Fibroblast of lung (primary cell): ENCODE data around the gene ALDOA. TPM values are rescaled to one million over a fixed set of nuclear protein-coding genes. Genes with fewer than 3 reads are reported as not detected.
A peak's percentile ranks its signal among the peaks of the same experiment; 100 is the strongest.

Experiments used
- DNase-seq, 2 donors: peaks; one replicate each; pipeline versions ENCODE4 v3.0.0 to v3.0.0-alpha.2; 2010; ENCODE audit warnings: low read depth in 2 of 2
- H2AFZ ChIP-seq: 2 replicates; pipeline ENCODE4 v1.5.1; 2012; ENCODE audit warnings: low read length, control low read depth, inconsistent platforms
- H3K27ac ChIP-seq: 2 replicates; pipeline ENCODE4 v1.5.1; 2011; ENCODE audit warnings: low read length, control low read depth; ENCODE audit not compliant: insufficient read depth
- H3K27me3 ChIP-seq: 2 replicates; pipeline ENCODE4 v1.5.1; 2011; ENCODE audit warnings: mild to moderate bottlenecking, low read length; ENCODE audit not compliant: control insufficient read depth, insufficient read depth
- H3K36me3 ChIP-seq: 2 replicates; pipeline ENCODE4 v1.5.1; 2011; ENCODE audit warnings: low read length; ENCODE audit not compliant: control insufficient read depth, insufficient read depth
- H3K4me1 ChIP-seq: 2 replicates; pipeline ENCODE4 v1.5.1; 2011; ENCODE audit warnings: low read length; ENCODE audit not compliant: control insufficient read depth, insufficient read depth; ENCODE audit errors: extremely low read depth
- H3K4me2 ChIP-seq: 2 replicates; pipeline ENCODE4 v1.5.1; 2011; ENCODE audit warnings: low read length, control low read depth; ENCODE audit not compliant: insufficient read depth; ENCODE audit errors: extremely low read depth
- H3K4me3 ChIP-seq, 4 experiments: fragments of 200-600 bp in 1 of 4; sonication (generic) in 1 of 4; replicated peaks in 1 of 4; 2 replicates each; pipeline ENCODE4 v1.5.1; 2011 to 2016; ENCODE audit warnings: low read length in 4 of 4, low read depth in 3 of 4, mild to moderate bottlenecking in 3 of 4, control low read depth in 2 of 4, inconsistent platforms in 1 of 4, mixed read lengths in 1 of 4; ENCODE audit not compliant: insufficient read depth in 1 of 4; ENCODE audit errors: control extremely low read depth in 1 of 4
- H3K79me2 ChIP-seq: 2 replicates; pipeline ENCODE4 v1.5.1; 2012; ENCODE audit warnings: mild to moderate bottlenecking, low read length, inconsistent platforms; ENCODE audit not compliant: control insufficient read depth, insufficient read depth
- H3K9ac ChIP-seq: 2 replicates; pipeline ENCODE4 v1.5.1; 2011; ENCODE audit warnings: mild to moderate bottlenecking, low read length, control low read depth; ENCODE audit not compliant: insufficient read depth
- H3K9me3 ChIP-seq: 2 replicates; pipeline ENCODE4 v1.5.1; 2012; ENCODE audit warnings: low read depth, low read length; ENCODE audit not compliant: control insufficient read depth, insufficient read depth
- H4K20me1 ChIP-seq: 2 replicates; pipeline ENCODE4 v1.5.1; 2011; ENCODE audit warnings: low read length; ENCODE audit not compliant: control insufficient read depth, insufficient read depth; ENCODE audit errors: extremely low read depth
- EZH2 ChIP-seq: IDR thresholded peaks from 2 replicates; pipeline ENCODE4 v1.5.1; 2012; ENCODE audit warnings: low read length, control low read depth, mild to moderate bottlenecking; ENCODE audit errors: missing control alignments
- polyA plus RNA-seq, 2 donors: library from polyadenylated mRNA; depleted of rRNA in 1 of 2; stranded (reverse) in 1 of 2; unstranded in 1 of 2; fragments of >200 nt; gene quantifications; 2 replicates each; pipeline ENCODE4 v1.2.1, GENCODE V29; 2011 to 2012; ENCODE audit warnings: missing spikeins in 1 of 2
- total RNA-seq: library from RNA; depleted of rRNA; stranded (reverse); fragments of >200 nt; gene quantifications from 2 replicates; pipeline ENCODE4 v1.2.1, GENCODE V29; 2014
- TF ChIP-seq, protein P1 (sequence below), 2 donors: IDR thresholded peaks in 1 of 2; conservative IDR thresholded peaks in 1 of 2; 1 replicate in 1 of 2; 2 replicates in 1 of 2; pipeline ENCODE4 v1.5.1; 2011 to 2012; ENCODE audit warnings: low read length in 2 of 2, control low read depth in 1 of 2, inconsistent platforms in 1 of 2, low read depth in 1 of 2, mild to moderate bottlenecking in 1 of 2

ALDOA gene
- total and polyA plus RNA-seq, 2 donors (not counting 1 experiment from before 2014, with no cell fraction given): 474 to 1,066 TPM

DNA sequence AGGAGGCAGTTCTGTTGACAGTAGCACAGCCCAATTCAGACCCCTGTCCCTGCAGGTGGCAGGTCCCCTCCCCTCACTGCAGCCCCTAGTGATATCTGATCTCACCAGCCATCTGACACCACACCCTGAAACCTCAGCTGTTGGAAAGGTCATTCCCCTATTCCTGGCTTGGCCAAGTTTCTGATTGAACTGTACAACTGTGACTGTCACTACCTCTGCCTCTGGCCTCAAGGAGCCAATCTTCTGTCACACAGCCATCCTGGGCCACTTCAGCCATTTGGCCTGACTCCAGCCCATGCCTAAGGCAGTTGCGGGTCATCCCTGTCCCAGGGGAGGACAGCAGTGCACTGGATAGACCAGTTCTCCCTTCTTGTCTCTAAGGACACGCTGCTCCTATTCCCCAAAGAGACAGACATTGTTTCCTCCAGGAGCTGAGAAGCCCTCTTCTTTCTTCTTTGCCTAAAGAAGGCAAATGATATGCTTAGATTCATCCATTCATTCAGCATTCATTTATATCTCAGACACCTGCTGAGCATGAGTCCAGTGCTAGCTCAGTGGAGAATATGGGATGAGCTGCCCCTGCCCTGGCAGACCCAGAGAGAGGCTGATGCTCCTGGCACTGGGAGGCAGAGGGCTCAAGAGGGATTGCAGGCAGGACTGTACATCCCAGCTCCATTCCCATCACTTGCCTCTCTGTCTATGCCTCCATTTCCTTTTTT lies 4.6 kb upstream of the ALDOA start:
- TF ChIP-seq, protein P1, sequence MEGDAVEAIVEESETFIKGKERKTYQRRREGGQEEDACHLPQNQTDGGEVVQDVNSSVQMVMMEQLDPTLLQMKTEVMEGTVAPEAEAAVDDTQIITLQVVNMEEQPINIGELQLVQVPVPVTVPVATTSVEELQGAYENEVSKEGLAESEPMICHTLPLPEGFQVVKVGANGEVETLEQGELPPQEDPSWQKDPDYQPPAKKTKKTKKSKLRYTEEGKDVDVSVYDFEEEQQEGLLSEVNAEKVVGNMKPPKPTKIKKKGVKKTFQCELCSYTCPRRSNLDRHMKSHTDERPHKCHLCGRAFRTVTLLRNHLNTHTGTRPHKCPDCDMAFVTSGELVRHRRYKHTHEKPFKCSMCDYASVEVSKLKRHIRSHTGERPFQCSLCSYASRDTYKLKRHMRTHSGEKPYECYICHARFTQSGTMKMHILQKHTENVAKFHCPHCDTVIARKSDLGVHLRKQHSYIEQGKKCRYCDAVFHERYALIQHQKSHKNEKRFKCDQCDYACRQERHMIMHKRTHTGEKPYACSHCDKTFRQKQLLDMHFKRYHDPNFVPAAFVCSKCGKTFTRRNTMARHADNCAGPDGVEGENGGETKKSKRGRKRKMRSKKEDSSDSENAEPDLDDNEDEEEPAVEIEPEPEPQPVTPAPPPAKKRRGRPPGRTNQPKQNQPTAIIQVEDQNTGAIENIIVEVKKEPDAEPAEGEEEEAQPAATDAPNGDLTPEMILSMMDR (conservative IDR thresholded peaks at IDR 0.05 in 1 of 2, IDR thresholded peaks at IDR 0.05 in 1 of 2; ENCODE audit: low read depth in 1 of 2, low read length in 2 of 2): no peak
- TF ChIP-seq EZH2: no peak
- Histone ChIP-seq H3K4me3 (no peak overlapping the region), H3K4me2 (no peak overlapping the region), H3K27me3 (no peaks in the 10 kb centered on the region), H3K79me2 (peaks cover 4% of the 10 kb centered on the region), H4K20me1 (no peaks in the 10 kb centered on the region), H3K4me1 (peaks cover 16% of the 10 kb centered on the region), H3K9ac (no peak overlapping the region), H3K9me3 (no peaks in the 10 kb centered on the region), H2AFZ (no peak overlapping the region), H3K36me3 (no peaks in the 10 kb centered on the region), H3K27ac (no peak overlapping the region)
- DNase-seq: no peak

DNA sequence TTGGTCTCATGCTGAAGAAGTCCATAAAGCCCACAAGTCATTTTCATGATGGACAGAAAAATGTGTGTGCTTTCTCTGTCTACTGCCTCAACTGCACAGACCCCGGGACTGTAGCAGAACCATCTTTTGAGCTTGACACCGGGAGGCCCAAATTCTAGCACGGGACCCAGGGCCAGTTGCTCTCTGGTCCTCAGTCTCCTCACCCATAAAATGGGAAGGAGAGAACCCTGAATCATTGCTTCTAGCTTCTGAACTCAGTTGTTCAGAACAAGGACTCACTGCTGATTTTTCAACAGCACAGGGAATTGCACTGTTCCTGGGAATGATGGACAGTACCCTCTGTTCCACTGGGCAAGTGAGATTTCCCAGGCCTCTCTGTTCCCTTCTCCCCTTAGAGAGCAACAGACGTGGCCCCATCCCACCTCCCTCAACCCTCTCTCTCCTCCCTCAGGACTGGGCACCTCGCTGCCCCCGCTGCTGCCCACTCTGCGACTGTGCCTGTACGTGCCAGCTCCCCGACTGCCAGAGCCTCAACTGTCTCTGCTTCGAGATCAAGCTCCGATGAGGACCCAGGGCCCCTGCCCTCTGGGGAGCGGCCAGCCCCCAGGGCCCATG lies 2.2 kb upstream of the ALDOA start:
- H3K9ac ChIP-seq: peak overlapping the region; percentile 98
- DNase-seq: no peak
- peaks cover 27% of the 10 kb centered on the region for H3K79me2 ChIP-seq
- peak overlapping the region; percentile 74 for H2AFZ ChIP-seq
- H3K4me1 ChIP-seq: peaks cover 22% of the 10 kb centered on the region
- peak overlapping the region in 1 of 4 experiments; percentile 56 for H3K4me3 ChIP-seq
- H3K27me3 ChIP-seq: no peaks in the 10 kb centered on the region
- H3K36me3 ChIP-seq: peaks cover 11% of the 10 kb centered on the region
- TF ChIP-seq, protein P1 (conservative IDR thresholded peaks at IDR 0.05 in 1 of 2, IDR thresholded peaks at IDR 0.05 in 1 of 2; ENCODE audit: low read depth in 1 of 2, low read length in 2 of 2): no peak
- no peak for TF ChIP-seq EZH2
- peak overlapping the region; percentile 92 for H3K4me2 ChIP-seq
- no peaks in the 10 kb centered on the region for H3K9me3 ChIP-seq
- H3K27ac ChIP-seq: peak overlapping the region; percentile 99
- H4K20me1 ChIP-seq: no peaks in the 10 kb centered on the region

DNA sequence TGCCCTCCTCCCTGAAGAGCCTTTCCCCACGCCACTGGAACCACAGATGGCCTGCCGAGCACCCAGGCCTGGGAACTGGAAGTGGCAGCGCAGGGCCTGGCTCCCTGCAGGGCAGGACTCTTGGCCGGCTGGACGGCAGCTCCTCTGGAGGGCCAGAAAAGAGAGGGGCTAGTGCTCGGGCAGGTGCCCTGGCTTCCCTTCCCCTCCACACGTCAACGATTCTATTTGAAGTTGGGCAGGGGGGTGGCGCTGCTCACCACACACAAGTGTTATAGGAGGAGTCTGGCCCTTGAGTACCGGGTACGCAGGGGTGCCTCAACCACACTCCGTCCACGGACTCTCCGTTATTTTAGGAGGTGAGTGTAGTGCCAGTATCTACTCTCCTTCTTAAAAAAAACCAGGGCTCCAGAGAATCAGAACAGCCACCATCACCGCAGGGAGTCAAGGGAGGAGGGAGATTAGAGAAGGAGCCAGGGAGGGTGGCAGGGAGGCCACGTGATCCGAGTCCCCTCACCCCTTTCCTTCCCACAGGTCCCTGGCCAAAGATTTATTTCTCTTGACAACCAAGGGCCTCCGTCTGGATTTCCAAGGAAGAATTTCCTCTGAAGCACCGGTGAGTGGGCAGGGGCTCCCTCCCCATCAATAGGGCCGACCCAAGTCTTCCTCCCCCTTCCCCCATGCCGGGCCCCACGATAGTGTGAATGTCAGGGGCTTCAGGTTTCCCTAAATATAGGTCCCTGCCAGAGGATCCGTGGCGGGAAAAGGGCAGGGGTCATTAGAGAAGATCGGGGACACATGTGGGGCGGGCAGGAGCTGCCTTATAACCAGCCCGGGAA lies 1.4 kb upstream of the ALDOA start:
- peak overlapping the region; percentile 74 for H2AFZ ChIP-seq
- no peaks in the 10 kb centered on the region for H3K27me3 ChIP-seq
- H3K4me1 ChIP-seq: peaks cover 27% of the 10 kb centered on the region
- peaks cover 17% of the 10 kb centered on the region for H3K36me3 ChIP-seq
- H3K9me3 ChIP-seq: no peaks in the 10 kb centered on the region
- peak overlapping the region; percentile 98 for H3K9ac ChIP-seq
- peak overlapping the region; percentile 54 to 64 (median 56) for H3K4me3 ChIP-seq
- peak overlapping the region; percentile 99 for H3K27ac ChIP-seq
- TF ChIP-seq EZH2: no peak
- TF ChIP-seq, protein P1 (conservative IDR thresholded peaks at IDR 0.05 in 1 of 2, IDR thresholded peaks at IDR 0.05 in 1 of 2; ENCODE audit: low read depth in 1 of 2, low read length in 2 of 2): peak; percentile 14 to 20
- no peaks in the 10 kb centered on the region for H4K20me1 ChIP-seq
- peak overlapping the region; percentile 92 for H3K4me2 ChIP-seq
- H3K79me2 ChIP-seq: peaks cover 34% of the 10 kb centered on the region
- DNase-seq: peak; percentile 52
